Mesenchymal stem cell (in vitro differentiated cells and primary cell): ENCODE data around the gene PFKFB4.

Source experiments
- DNase-seq: peaks from one replicate; pipeline ENCODE4 v3.0.0-alpha.2; 2013
- H2AFZ ChIP-seq: one replicate; pipeline ENCODE4 v1.6.1; 2013; ENCODE audit warnings: low read depth, mild to moderate bottlenecking, control low read depth, inconsistent platforms, low read length, moderate library complexity
- H2AK5ac ChIP-seq: 2 replicates; pipeline ENCODE4 v1.6.1; 2013; ENCODE audit warnings: low read length, moderate library complexity, mild to moderate bottlenecking, inconsistent platforms; ENCODE audit not compliant: severe bottlenecking
- H2BK120ac ChIP-seq: one replicate; pipeline ENCODE4 v1.6.1; 2013; ENCODE audit warnings: low read depth, mild to moderate bottlenecking, inconsistent platforms, low read length, moderate library complexity
- H2BK12ac ChIP-seq, 2 experiments: one replicate each; pipeline ENCODE4 v1.6.1; 2013; ENCODE audit warnings: inconsistent platforms in 2 of 2, low read length in 2 of 2, mild to moderate bottlenecking in 2 of 2, moderate library complexity in 2 of 2, control low read depth in 1 of 2
- H2BK15ac ChIP-seq: one replicate; pipeline ENCODE4 v1.6.1; 2013; ENCODE audit warnings: mild to moderate bottlenecking, low read depth, inconsistent platforms; ENCODE audit not compliant: poor library complexity, severe bottlenecking
- H2BK5ac ChIP-seq: 2 replicates; pipeline ENCODE4 v1.6.1; 2013; ENCODE audit warnings: low read depth, mild to moderate bottlenecking, low read length, control low read depth, inconsistent platforms; ENCODE audit not compliant: poor library complexity, severe bottlenecking
- H3K14ac ChIP-seq, 2 experiments: one replicate each; pipeline ENCODE4 v1.6.1; 2013; ENCODE audit warnings: inconsistent platforms in 2 of 2, low read length in 2 of 2, control low read depth in 1 of 2, mild to moderate bottlenecking in 1 of 2, moderate library complexity in 1 of 2
- H3K18ac ChIP-seq, 2 experiments: one replicate each; pipeline ENCODE4 v1.6.1; 2013; ENCODE audit warnings: inconsistent platforms in 2 of 2, low read length in 2 of 2, control low read depth in 1 of 2, low read depth in 1 of 2, mild to moderate bottlenecking in 1 of 2
- H3K23ac ChIP-seq, 2 experiments: one replicate each; pipeline ENCODE4 v1.6.1; 2013; ENCODE audit warnings: inconsistent platforms in 2 of 2, low read length in 2 of 2, mild to moderate bottlenecking in 2 of 2, moderate library complexity in 2 of 2, control low read depth in 1 of 2
- H3K27ac ChIP-seq: 2 replicates; pipeline ENCODE4 v1.5.1; 2013; ENCODE audit warnings: mild to moderate bottlenecking, moderate library complexity, low read length, control low read depth, inconsistent platforms; ENCODE audit not compliant: poor library complexity, severe bottlenecking
- H3K27me3 ChIP-seq, 2 experiments: 2 replicates each; pipeline versions ENCODE4 v1.6.1 to v1.7.0; 2013; ENCODE audit warnings: low read length in 2 of 2, mild to moderate bottlenecking in 2 of 2, moderate library complexity in 2 of 2, control low read depth in 1 of 2, inconsistent platforms in 1 of 2; ENCODE audit not compliant: control insufficient read depth in 1 of 2, insufficient read depth in 1 of 2
- H3K36me3 ChIP-seq, 2 experiments: 2 replicates each; pipeline versions ENCODE4 v1.6.1 to v1.7.0; 2013; ENCODE audit warnings: low read length in 2 of 2, control low read depth in 1 of 2, inconsistent platforms in 1 of 2, low read depth in 1 of 2, mild to moderate bottlenecking in 1 of 2; ENCODE audit not compliant: insufficient read depth in 2 of 2, control insufficient read depth in 1 of 2
- H3K4ac ChIP-seq, 2 experiments: one replicate each; pipeline ENCODE4 v1.6.1; 2013; ENCODE audit warnings: inconsistent platforms in 2 of 2, low read length in 2 of 2, mild to moderate bottlenecking in 2 of 2, moderate library complexity in 2 of 2, control low read depth in 1 of 2, low read depth in 1 of 2
- H3K4me1 ChIP-seq: 2 replicates; pipeline ENCODE4 v1.6.1; 2013; ENCODE audit warnings: low read depth, low read length, control low read depth; ENCODE audit not compliant: control insufficient read depth, insufficient read depth
- H3K4me2 ChIP-seq: 2 replicates; pipeline ENCODE4 v1.6.1; 2013; ENCODE audit warnings: low read length, mild to moderate bottlenecking, inconsistent platforms; ENCODE audit not compliant: poor library complexity, severe bottlenecking
- H3K4me3 ChIP-seq, 2 experiments: 2 replicates each; pipeline versions ENCODE4 v1.5.1 to v1.7.0; 2013; ENCODE audit warnings: low read length in 2 of 2, mild to moderate bottlenecking in 2 of 2, control low read depth in 1 of 2, low read depth in 1 of 2; ENCODE audit not compliant: insufficient read depth in 1 of 2
- H3K79me1 ChIP-seq: replicated peaks from 2 replicates; pipeline ENCODE4 v1.6.1; 2013; ENCODE audit warnings: mild to moderate bottlenecking, control low read depth, low read length, inconsistent platforms; ENCODE audit not compliant: poor library complexity, severe bottlenecking
- H3K9ac ChIP-seq: 2 replicates; pipeline ENCODE4 v1.7.0; 2013; ENCODE audit warnings: mild to moderate bottlenecking, low read length, moderate library complexity
- H3K9me3 ChIP-seq: 2 replicates; pipeline ENCODE4 v1.7.0; 2013; ENCODE audit warnings: mild to moderate bottlenecking, low read length; ENCODE audit not compliant: control insufficient read depth
- H4K8ac ChIP-seq: one replicate; pipeline ENCODE4 v1.6.1; 2013; ENCODE audit warnings: inconsistent platforms, mild to moderate bottlenecking, low read length, moderate library complexity
- H4K91ac ChIP-seq: one replicate; pipeline ENCODE4 v1.6.1; 2013; ENCODE audit warnings: mild to moderate bottlenecking, low read length, inconsistent platforms
- WGBS: methylation state at CpG from one replicate; pipeline ENCODE4 v1.1.7; 2013; ENCODE audit warnings: mixed read lengths; 5-methylcytosine and 5-hydroxymethylcytosine counted together

PFKFB4 gene

DNA sequence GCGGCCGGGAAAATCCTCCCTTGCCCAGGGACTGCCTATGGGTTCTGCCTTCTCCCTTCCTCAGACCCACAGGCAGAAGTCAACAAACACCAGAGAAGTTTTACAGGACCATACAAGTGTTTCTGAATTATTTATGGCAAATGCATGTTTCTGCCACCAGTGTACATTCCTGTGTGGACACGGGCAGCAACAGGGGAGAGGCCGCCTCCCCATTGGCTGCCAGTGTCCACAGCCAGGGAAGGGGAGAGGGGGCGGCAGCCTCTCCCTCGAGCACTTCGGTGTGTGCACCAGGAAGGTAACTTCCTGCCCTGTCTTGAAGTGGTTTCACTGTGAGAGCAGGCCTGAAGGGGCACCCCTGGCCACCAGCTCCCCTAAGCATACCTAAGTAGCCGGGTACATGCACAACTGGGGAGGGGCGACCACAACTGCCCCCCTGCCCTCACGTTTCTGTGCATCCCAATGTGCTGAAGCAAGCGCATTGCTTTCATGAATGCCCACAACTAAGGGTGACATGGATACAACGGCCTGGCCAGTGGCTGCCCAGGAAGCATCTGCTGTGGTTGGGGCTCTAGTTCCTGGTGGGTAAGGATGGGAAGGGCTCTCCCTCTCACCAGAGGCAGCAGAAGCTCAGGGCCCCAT, 37.8 kb downstream of the PFKFB4 start:
- no peak overlapping the region for H2AK5ac ChIP-seq
- H3K4me3 ChIP-seq: no peak overlapping the region
- no peak overlapping the region for H2AFZ ChIP-seq
- no peak overlapping the region for H3K4me2 ChIP-seq
- no peaks in the 10 kb centered on the region for H3K27me3 ChIP-seq
- no peak overlapping the region for H2BK15ac ChIP-seq
- no peak overlapping the region for H3K27ac ChIP-seq
- H3K4ac ChIP-seq: no peak overlapping the region
- H4K8ac ChIP-seq: no peak overlapping the region
- no peak overlapping the region for H3K23ac ChIP-seq
- H4K91ac ChIP-seq: no peak overlapping the region
- H2BK120ac ChIP-seq: no peak overlapping the region
- no peak overlapping the region for H3K18ac ChIP-seq
- H3K4me1 ChIP-seq: peaks cover 6% of the 10 kb centered on the region
- H2BK12ac ChIP-seq: no peak overlapping the region
- H3K9me3 ChIP-seq: no peaks in the 10 kb centered on the region
- peaks cover 0 to 63% of the 10 kb centered on the region in 2 experiments for H3K36me3 ChIP-seq
- no peak overlapping the region for H3K9ac ChIP-seq
- H3K14ac ChIP-seq: no peak overlapping the region
- DNase-seq: no peak
- 80% methylated on average over 11 of the region's 12 CpGs for WGBS
- no peak overlapping the region for H2BK5ac ChIP-seq
- H3K79me1 ChIP-seq: peaks cover 5% of the 10 kb centered on the region

DNA sequence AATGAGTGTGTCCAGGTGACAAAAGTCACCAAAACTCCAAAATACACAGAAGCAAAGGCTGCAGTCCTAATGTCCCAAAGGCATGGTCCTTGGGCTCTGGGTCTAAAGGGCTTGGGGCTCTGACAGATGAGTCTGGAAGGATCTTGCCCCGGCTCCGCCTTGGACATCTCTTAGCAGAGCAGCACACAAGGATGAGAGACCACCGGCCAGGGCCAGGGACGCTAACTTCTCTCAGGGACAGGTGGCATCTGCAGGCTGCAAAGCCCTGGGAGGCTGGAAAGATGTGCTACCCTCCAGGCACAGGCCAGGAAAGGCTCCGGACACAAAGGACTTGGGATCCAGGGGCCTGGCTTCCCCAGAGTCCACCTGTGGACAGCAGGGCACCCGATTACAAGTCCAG, 38.5 kb downstream of the PFKFB4 start:
- WGBS: 83% methylated on average over 6 of the region's 6 CpGs

DNA sequence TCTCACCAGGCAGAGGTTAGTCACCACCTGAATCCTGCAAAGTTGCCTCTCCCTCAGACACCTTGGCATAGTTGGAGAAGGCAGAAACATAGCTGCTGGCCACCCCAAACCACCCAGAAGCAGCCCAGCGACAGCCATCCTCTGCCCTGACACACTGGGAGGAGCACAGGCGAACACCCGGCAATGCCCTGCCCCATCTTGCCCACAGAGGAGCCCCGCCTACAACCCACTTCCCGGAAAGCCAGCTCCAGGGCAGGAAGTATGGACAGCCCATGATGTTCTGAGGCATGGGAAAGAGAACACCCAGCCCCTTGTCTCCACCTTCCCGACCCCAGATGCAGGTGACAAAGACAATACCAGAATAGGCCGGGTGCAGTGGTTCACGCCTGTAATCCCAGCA, 40.0 kb downstream of the PFKFB4 start:
- Histone ChIP-seq H3K9me3 (no peaks in the 10 kb centered on the region), H3K9ac (no peak overlapping the region), H2BK12ac (no peak overlapping the region), H4K8ac (no peak overlapping the region), H2BK5ac (no peak overlapping the region), H3K23ac (no peak overlapping the region), H3K4me1 (peaks cover 6% of the 10 kb centered on the region), H3K36me3 (peaks cover 0 to 49% of the 10 kb centered on the region in 2 experiments), H3K4me2 (no peak overlapping the region), H3K27ac (no peak overlapping the region), H3K27me3 (no peaks in the 10 kb centered on the region), H2BK120ac (no peak overlapping the region), H2BK15ac (no peak overlapping the region), H3K14ac (no peak overlapping the region), H4K91ac (no peak overlapping the region), H3K4me3 (no peak overlapping the region), H3K79me1 (peaks cover 5% of the 10 kb centered on the region), H2AK5ac (no peak overlapping the region), H2AFZ (no peak overlapping the region), H3K18ac (no peak overlapping the region), H3K4ac (no peak overlapping the region)
- no peak for DNase-seq
- WGBS: 88% methylated on average over 8 of the region's 8 CpGs

More for the DNA sequence above, 38.5 kb downstream of the PFKFB4 start:
- no peak overlapping the region for H2AK5ac ChIP-seq
- no peak overlapping the region for H2BK15ac ChIP-seq
- no peak overlapping the region for H3K18ac ChIP-seq
- no peak overlapping the region for H3K9ac ChIP-seq
- no peak overlapping the region for H3K23ac ChIP-seq
- no peak overlapping the region for H4K91ac ChIP-seq
- no peak overlapping the region for H2BK12ac ChIP-seq
- no peak overlapping the region for H2AFZ ChIP-seq
- no peak overlapping the region for H2BK120ac ChIP-seq
- no peak overlapping the region for H3K4ac ChIP-seq
- H3K9me3 ChIP-seq: no peaks in the 10 kb centered on the region
- no peak for DNase-seq
- no peak overlapping the region for H3K14ac ChIP-seq
- peaks cover 0 to 58% of the 10 kb centered on the region in 2 experiments for H3K36me3 ChIP-seq
- H3K27me3 ChIP-seq: no peaks in the 10 kb centered on the region
- H4K8ac ChIP-seq: no peak overlapping the region
- peaks cover 5% of the 10 kb centered on the region for H3K79me1 ChIP-seq
- H3K4me3 ChIP-seq: no peak overlapping the region
- no peak overlapping the region for H3K27ac ChIP-seq
- H3K4me2 ChIP-seq: no peak overlapping the region
- H2BK5ac ChIP-seq: no peak overlapping the region
- H3K4me1 ChIP-seq: peaks cover 6% of the 10 kb centered on the region

DNA sequence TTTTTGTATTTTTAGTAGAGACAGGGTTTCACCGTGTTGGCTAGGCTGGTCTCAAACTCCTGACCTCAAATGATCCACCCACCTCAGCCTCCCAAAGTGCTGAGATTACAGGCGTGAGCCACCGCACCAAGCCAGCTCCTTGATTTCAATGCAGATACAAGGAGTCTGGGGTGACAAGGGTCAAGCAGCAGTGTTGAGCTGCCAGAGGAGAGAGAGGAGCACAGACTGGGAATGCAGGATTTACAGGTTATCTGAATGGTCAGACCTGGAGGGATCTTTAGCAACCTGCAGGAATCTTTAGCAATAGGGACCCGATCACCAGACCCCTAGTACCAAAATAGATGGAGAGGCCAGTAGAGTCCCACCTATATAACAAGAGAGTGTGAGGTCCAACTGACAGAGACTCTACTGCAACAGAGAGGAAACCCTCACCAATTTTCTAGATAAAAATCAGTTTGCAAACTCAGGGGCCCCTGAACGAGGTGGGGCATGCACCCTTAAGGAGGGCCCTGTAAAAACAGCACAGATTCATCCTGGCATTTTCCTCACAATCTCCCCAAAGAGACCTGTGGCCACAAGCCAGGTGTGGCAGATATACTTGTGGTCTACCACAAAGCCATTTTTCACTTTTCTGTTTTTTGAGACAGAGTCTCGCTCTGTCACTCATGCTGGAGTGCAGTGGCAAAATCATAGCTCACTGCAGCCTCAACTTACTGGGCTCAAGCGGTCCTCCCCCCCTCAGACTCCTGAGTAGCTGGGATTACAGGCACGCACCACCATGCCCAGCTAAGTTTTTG, 42.0 kb downstream of the PFKFB4 start:
- H3K27ac ChIP-seq: no peak overlapping the region
- H2BK120ac ChIP-seq: no peak overlapping the region
- no peak overlapping the region for H3K14ac ChIP-seq
- DNase-seq: no peak
- no peak overlapping the region for H3K23ac ChIP-seq
- H4K91ac ChIP-seq: no peak overlapping the region
- H2AK5ac ChIP-seq: no peak overlapping the region
- no peaks in the 10 kb centered on the region for H3K27me3 ChIP-seq
- H3K36me3 ChIP-seq: peaks cover 0 to 29% of the 10 kb centered on the region in 2 experiments
- no peak overlapping the region for H4K8ac ChIP-seq
- H3K4me2 ChIP-seq: no peak overlapping the region
- H3K79me1 ChIP-seq: peaks cover 5% of the 10 kb centered on the region
- H3K4me1 ChIP-seq: peaks cover 6% of the 10 kb centered on the region
- no peak overlapping the region for H2AFZ ChIP-seq
- no peaks in the 10 kb centered on the region for H3K9me3 ChIP-seq
- H2BK5ac ChIP-seq: no peak overlapping the region
- WGBS: 91% methylated on average over 6 of the region's 8 CpGs
- no peak overlapping the region for H3K18ac ChIP-seq
- H2BK12ac ChIP-seq: no peak overlapping the region
- H2BK15ac ChIP-seq: no peak overlapping the region
- H3K4ac ChIP-seq: no peak overlapping the region
- no peak overlapping the region for H3K4me3 ChIP-seq
- H3K9ac ChIP-seq: no peak overlapping the region
